Mesenchymal stem cell (in vitro differentiated cells and primary cell): Measurements from ENCODE around the gene METTL6.
"Not testable (repeated sequence)": the region's sequence is repeated elsewhere in the genome, so short reads cannot be mapped to it uniquely, and the experiment has no call there.

Experiments used
- DNase-seq: peaks from one replicate; pipeline ENCODE4 v3.0.0-alpha.2; 2013
- H2AFZ ChIP-seq: one replicate; pipeline ENCODE4 v1.6.1; 2013; ENCODE audit warnings: low read depth, mild to moderate bottlenecking, control low read depth, inconsistent platforms, low read length, moderate library complexity
- H2AK5ac ChIP-seq: 2 replicates; pipeline ENCODE4 v1.6.1; 2013; ENCODE audit warnings: low read length, moderate library complexity, mild to moderate bottlenecking, inconsistent platforms; ENCODE audit not compliant: severe bottlenecking
- H2BK120ac ChIP-seq: one replicate; pipeline ENCODE4 v1.6.1; 2013; ENCODE audit warnings: low read depth, mild to moderate bottlenecking, inconsistent platforms, low read length, moderate library complexity
- H2BK12ac ChIP-seq, 2 experiments: one replicate each; pipeline ENCODE4 v1.6.1; 2013; ENCODE audit warnings: inconsistent platforms in 2 of 2, low read length in 2 of 2, mild to moderate bottlenecking in 2 of 2, moderate library complexity in 2 of 2, control low read depth in 1 of 2
- H2BK15ac ChIP-seq: one replicate; pipeline ENCODE4 v1.6.1; 2013; ENCODE audit warnings: mild to moderate bottlenecking, low read depth, inconsistent platforms; ENCODE audit not compliant: poor library complexity, severe bottlenecking
- H2BK5ac ChIP-seq: 2 replicates; pipeline ENCODE4 v1.6.1; 2013; ENCODE audit warnings: low read depth, mild to moderate bottlenecking, low read length, control low read depth, inconsistent platforms; ENCODE audit not compliant: poor library complexity, severe bottlenecking
- H3K14ac ChIP-seq, 2 experiments: one replicate each; pipeline ENCODE4 v1.6.1; 2013; ENCODE audit warnings: inconsistent platforms in 2 of 2, low read length in 2 of 2, control low read depth in 1 of 2, mild to moderate bottlenecking in 1 of 2, moderate library complexity in 1 of 2
- H3K18ac ChIP-seq, 2 experiments: one replicate each; pipeline ENCODE4 v1.6.1; 2013; ENCODE audit warnings: inconsistent platforms in 2 of 2, low read length in 2 of 2, control low read depth in 1 of 2, low read depth in 1 of 2, mild to moderate bottlenecking in 1 of 2
- H3K23ac ChIP-seq, 2 experiments: one replicate each; pipeline ENCODE4 v1.6.1; 2013; ENCODE audit warnings: inconsistent platforms in 2 of 2, low read length in 2 of 2, mild to moderate bottlenecking in 2 of 2, moderate library complexity in 2 of 2, control low read depth in 1 of 2
- H3K27ac ChIP-seq: 2 replicates; pipeline ENCODE4 v1.5.1; 2013; ENCODE audit warnings: mild to moderate bottlenecking, moderate library complexity, low read length, control low read depth, inconsistent platforms; ENCODE audit not compliant: poor library complexity, severe bottlenecking
- H3K27me3 ChIP-seq, 2 experiments: 2 replicates each; pipeline versions ENCODE4 v1.6.1 to v1.7.0; 2013; ENCODE audit warnings: low read length in 2 of 2, mild to moderate bottlenecking in 2 of 2, moderate library complexity in 2 of 2, control low read depth in 1 of 2, inconsistent platforms in 1 of 2; ENCODE audit not compliant: control insufficient read depth in 1 of 2, insufficient read depth in 1 of 2
- H3K36me3 ChIP-seq, 2 experiments: 2 replicates each; pipeline versions ENCODE4 v1.6.1 to v1.7.0; 2013; ENCODE audit warnings: low read length in 2 of 2, control low read depth in 1 of 2, inconsistent platforms in 1 of 2, low read depth in 1 of 2, mild to moderate bottlenecking in 1 of 2; ENCODE audit not compliant: insufficient read depth in 2 of 2, control insufficient read depth in 1 of 2
- H3K4ac ChIP-seq, 2 experiments: one replicate each; pipeline ENCODE4 v1.6.1; 2013; ENCODE audit warnings: inconsistent platforms in 2 of 2, low read length in 2 of 2, mild to moderate bottlenecking in 2 of 2, moderate library complexity in 2 of 2, control low read depth in 1 of 2, low read depth in 1 of 2
- H3K4me1 ChIP-seq: 2 replicates; pipeline ENCODE4 v1.6.1; 2013; ENCODE audit warnings: low read depth, low read length, control low read depth; ENCODE audit not compliant: control insufficient read depth, insufficient read depth
- H3K4me2 ChIP-seq: 2 replicates; pipeline ENCODE4 v1.6.1; 2013; ENCODE audit warnings: low read length, mild to moderate bottlenecking, inconsistent platforms; ENCODE audit not compliant: poor library complexity, severe bottlenecking
- H3K4me3 ChIP-seq, 2 experiments: 2 replicates each; pipeline versions ENCODE4 v1.5.1 to v1.7.0; 2013; ENCODE audit warnings: low read length in 2 of 2, mild to moderate bottlenecking in 2 of 2, control low read depth in 1 of 2, low read depth in 1 of 2; ENCODE audit not compliant: insufficient read depth in 1 of 2
- H3K79me1 ChIP-seq: replicated peaks from 2 replicates; pipeline ENCODE4 v1.6.1; 2013; ENCODE audit warnings: mild to moderate bottlenecking, control low read depth, low read length, inconsistent platforms; ENCODE audit not compliant: poor library complexity, severe bottlenecking
- H3K9ac ChIP-seq: 2 replicates; pipeline ENCODE4 v1.7.0; 2013; ENCODE audit warnings: mild to moderate bottlenecking, low read length, moderate library complexity
- H3K9me3 ChIP-seq: 2 replicates; pipeline ENCODE4 v1.7.0; 2013; ENCODE audit warnings: mild to moderate bottlenecking, low read length; ENCODE audit not compliant: control insufficient read depth
- H4K8ac ChIP-seq: one replicate; pipeline ENCODE4 v1.6.1; 2013; ENCODE audit warnings: inconsistent platforms, mild to moderate bottlenecking, low read length, moderate library complexity
- H4K91ac ChIP-seq: one replicate; pipeline ENCODE4 v1.6.1; 2013; ENCODE audit warnings: mild to moderate bottlenecking, low read length, inconsistent platforms
- WGBS: methylation state at CpG from one replicate; pipeline ENCODE4 v1.1.7; 2013; ENCODE audit warnings: mixed read lengths; 5-methylcytosine and 5-hydroxymethylcytosine counted together

Gene METTL6

GRCh38 chr3:15462451-15462850, 35.1 kb upstream of the METTL6 start:
- no peak overlapping the region for H4K91ac ChIP-seq
- no peak overlapping the region for H2AK5ac ChIP-seq
- no peak overlapping the region for H2BK12ac ChIP-seq
- no peak for DNase-seq
- H3K14ac ChIP-seq: no peak overlapping the region
- H3K18ac ChIP-seq: no peak overlapping the region
- no peak overlapping the region for H3K23ac ChIP-seq
- H3K79me1 ChIP-seq: no peaks in the 10 kb centered on the region
- H3K9me3 ChIP-seq: no peaks in the 10 kb centered on the region
- no peak overlapping the region for H2BK120ac ChIP-seq
- no peak overlapping the region for H4K8ac ChIP-seq
- no peaks in the 10 kb centered on the region for H3K27me3 ChIP-seq
- no peak overlapping the region for H2BK15ac ChIP-seq
- 83% methylated on average over 5 of the region's 5 CpGs for WGBS
- no peak overlapping the region for H2BK5ac ChIP-seq
- H3K4me2 ChIP-seq: no peak overlapping the region
- no peak overlapping the region for H3K4ac ChIP-seq
- no peak overlapping the region for H3K4me3 ChIP-seq
- H3K4me1 ChIP-seq: no peaks in the 10 kb centered on the region
- no peak overlapping the region for H3K9ac ChIP-seq
- H3K27ac ChIP-seq: no peak overlapping the region
- peaks cover 0 to 18% of the 10 kb centered on the region in 2 experiments for H3K36me3 ChIP-seq
- H2AFZ ChIP-seq: no peak overlapping the region

DNA sequence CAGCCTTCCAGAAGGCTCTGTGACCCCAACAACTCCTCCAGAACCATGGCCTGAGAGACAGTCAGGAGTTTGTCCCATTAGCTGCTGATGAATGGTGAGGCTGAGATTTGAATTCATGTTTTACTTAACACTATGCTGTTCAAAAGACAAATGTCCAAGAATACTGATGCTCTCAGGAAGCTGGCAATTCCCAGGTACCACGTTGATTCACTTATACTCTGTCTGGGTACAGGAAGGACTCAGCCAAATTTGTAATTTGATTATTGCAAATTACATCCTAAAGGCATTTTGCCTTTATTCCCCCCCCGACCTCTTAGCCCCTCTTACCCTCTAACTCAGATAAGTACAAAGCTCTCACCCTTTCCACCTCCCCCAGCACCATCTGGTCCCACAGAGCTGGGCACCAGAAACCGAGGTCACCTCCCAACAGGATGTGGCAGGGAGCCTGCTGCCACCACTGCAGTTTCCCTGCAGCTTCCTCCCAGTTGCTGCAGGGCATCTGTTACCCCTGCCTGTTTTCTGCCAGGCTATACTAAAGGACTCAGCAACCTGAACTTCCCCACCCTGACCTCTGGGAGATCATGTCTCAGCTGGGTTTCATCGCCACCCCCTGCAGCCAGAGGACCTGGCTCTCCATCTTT, 33.7 kb upstream of the METTL6 start:
- Histone ChIP-seq H3K4me2 (no peak overlapping the region), H3K14ac (no peak overlapping the region), H3K23ac (no peak overlapping the region), H3K27me3 (no peaks in the 10 kb centered on the region), H3K36me3 (peaks cover 0 to 15% of the 10 kb centered on the region in 2 experiments), H3K9ac (no peak overlapping the region), H2BK12ac (no peak overlapping the region), H3K4ac (no peak overlapping the region), H2AK5ac (no peak overlapping the region), H3K79me1 (no peaks in the 10 kb centered on the region), H3K9me3 (no peaks in the 10 kb centered on the region), H2AFZ (no peak overlapping the region), H3K4me1 (no peaks in the 10 kb centered on the region), H3K4me3 (no peak overlapping the region), H2BK5ac (no peak overlapping the region), H3K18ac (no peak overlapping the region), H2BK15ac (no peak overlapping the region), H4K8ac (no peak overlapping the region), H3K27ac (no peak overlapping the region), H4K91ac (no peak overlapping the region), H2BK120ac (no peak overlapping the region)
- no peak for DNase-seq
- WGBS: 51% methylated on average over 3 of the region's 4 CpGs

- Histone ChIP-seq H2BK15ac (no peak overlapping the region), H3K4me1 (no peaks in the 10 kb centered on the region), H4K8ac (no peak overlapping the region), H3K18ac (no peak overlapping the region), H3K14ac (no peak overlapping the region), H3K23ac (no peak overlapping the region), H3K9ac (no peak overlapping the region), H3K4ac (no peak overlapping the region), H3K4me3 (no peak overlapping the region), H3K79me1 (no peaks in the 10 kb centered on the region), H2AK5ac (no peak overlapping the region), H2BK120ac (no peak overlapping the region), H3K4me2 (no peak overlapping the region), H3K9me3 (no peaks in the 10 kb centered on the region), H2AFZ (no peak overlapping the region), H3K27me3 (no peaks in the 10 kb centered on the region), H3K36me3 (peaks cover 7 to 10% of the 10 kb centered on the region in 2 experiments), H2BK5ac (no peak overlapping the region), H3K27ac (no peak overlapping the region), H2BK12ac (no peak overlapping the region), H4K91ac (no peak overlapping the region)
- 84% methylated on average over 6 of the region's 7 CpGs for WGBS
- DNase-seq: no peak
Measured at GRCh38 chr3:15458212-15458780, 31.0 kb upstream of the METTL6 start.

GRCh38 chr3:15456915-15457314, 29.6 kb upstream of the METTL6 start:
- not testable (repeated sequence) for H3K9ac ChIP-seq, H3K4me3 ChIP-seq, H3K4me1 ChIP-seq, H3K4ac ChIP-seq, H2BK120ac ChIP-seq, H3K9me3 ChIP-seq, H3K79me1 ChIP-seq, DNase-seq, H2AFZ ChIP-seq, H2BK15ac ChIP-seq, H4K8ac ChIP-seq, H2BK12ac ChIP-seq, H3K27ac ChIP-seq, H3K23ac ChIP-seq, H2BK5ac ChIP-seq, H3K14ac ChIP-seq, H3K18ac ChIP-seq, H4K91ac ChIP-seq, H3K4me2 ChIP-seq, H3K27me3 ChIP-seq, H2AK5ac ChIP-seq
- 93% methylated on average over 8 of the region's 10 CpGs for WGBS
- peaks cover 8 to 10% of the 10 kb centered on the region in 2 experiments for H3K36me3 ChIP-seq
